Right lobe of liver (tissue), 4 donors: ENCODE results near the gene SERPINF2.
"Not testable (repeated sequence)": the region's sequence is repeated elsewhere in the genome, so short reads cannot be mapped to it uniquely, and the experiment has no call there.

Experiments
- POLR2A ChIP-seq: fragments of 450-650 bp; IDR thresholded peaks from one replicate; pipeline ENCODE4 v1.6.1; 2017; ENCODE audit warnings: antibody characterized with exemption, mild to moderate bottlenecking
- TF ChIP-seq, protein P1 (sequence below), 4 donors: fragments of 200-600 bp in 3 of 4; fragments of 450-650 bp in 1 of 4; IDR thresholded peaks; one replicate each; pipeline versions ENCODE4 v1.5.1 to v1.8.0; 2016 to 2022; ENCODE audit warnings: antibody characterized with exemption in 4 of 4, mild to moderate bottlenecking in 2 of 4
- donor health status: DM: no; HTN: no; CAD: no.
- donor health status: DM: no; HTN: no; CAD: no.
- donor health status: DM: no; HTN: yes; CAD: no.

- TF ChIP-seq, protein P1, sequence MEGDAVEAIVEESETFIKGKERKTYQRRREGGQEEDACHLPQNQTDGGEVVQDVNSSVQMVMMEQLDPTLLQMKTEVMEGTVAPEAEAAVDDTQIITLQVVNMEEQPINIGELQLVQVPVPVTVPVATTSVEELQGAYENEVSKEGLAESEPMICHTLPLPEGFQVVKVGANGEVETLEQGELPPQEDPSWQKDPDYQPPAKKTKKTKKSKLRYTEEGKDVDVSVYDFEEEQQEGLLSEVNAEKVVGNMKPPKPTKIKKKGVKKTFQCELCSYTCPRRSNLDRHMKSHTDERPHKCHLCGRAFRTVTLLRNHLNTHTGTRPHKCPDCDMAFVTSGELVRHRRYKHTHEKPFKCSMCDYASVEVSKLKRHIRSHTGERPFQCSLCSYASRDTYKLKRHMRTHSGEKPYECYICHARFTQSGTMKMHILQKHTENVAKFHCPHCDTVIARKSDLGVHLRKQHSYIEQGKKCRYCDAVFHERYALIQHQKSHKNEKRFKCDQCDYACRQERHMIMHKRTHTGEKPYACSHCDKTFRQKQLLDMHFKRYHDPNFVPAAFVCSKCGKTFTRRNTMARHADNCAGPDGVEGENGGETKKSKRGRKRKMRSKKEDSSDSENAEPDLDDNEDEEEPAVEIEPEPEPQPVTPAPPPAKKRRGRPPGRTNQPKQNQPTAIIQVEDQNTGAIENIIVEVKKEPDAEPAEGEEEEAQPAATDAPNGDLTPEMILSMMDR (IDR thresholded peaks at IDR 0.05) = not testable (repeated sequence)
- TF ChIP-seq POLR2A = not testable (repeated sequence)
Observed at GRCh38 chr17:1764705-1765104, 22.0 kb downstream of the SERPINF2 start.
